HCEC 1CT (cell line): ENCODE data around the gene CERS6.
A peak's percentile ranks its signal among the peaks of the same experiment; 100 is the strongest.

ENCODE experiments used
- DNase-seq: peaks from one replicate; pipeline ENCODE4 v3.0.0-alpha.2; 2017

The CERS6 gene

DNA sequence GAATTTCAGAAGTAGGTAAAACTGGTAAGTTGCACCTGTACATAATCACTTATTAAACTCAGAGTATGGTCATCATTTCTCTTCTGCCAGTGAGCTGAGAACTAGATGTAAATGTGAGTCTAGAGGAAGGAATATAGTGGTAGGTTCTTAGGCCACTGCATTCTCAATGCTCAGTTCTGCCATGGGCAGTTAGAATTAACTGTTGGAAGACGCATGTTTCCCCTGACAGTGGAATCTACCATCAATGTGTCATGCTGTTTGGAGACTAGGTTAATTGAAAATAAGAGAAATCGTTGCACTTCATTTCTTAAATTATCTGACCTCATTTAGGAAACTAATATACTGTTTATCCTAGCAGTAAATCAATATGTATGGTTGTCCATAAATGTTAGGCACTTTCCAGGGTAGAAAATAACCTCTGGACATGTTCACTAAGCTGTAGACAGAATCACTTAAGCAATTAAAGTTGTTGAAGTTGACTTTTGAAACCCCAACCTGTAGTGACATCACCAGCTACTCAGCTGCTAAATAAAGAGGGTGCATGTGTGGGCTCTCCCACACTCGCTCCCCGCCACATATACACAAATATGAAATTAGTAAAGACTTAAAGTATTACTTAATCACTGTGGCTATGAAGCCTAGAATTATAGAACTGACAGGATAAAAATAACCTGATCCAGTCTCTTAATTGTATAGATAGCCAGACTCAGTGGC, 254.8 kb downstream of the CERS6 start:
- DNase-seq, result no peak

DNA sequence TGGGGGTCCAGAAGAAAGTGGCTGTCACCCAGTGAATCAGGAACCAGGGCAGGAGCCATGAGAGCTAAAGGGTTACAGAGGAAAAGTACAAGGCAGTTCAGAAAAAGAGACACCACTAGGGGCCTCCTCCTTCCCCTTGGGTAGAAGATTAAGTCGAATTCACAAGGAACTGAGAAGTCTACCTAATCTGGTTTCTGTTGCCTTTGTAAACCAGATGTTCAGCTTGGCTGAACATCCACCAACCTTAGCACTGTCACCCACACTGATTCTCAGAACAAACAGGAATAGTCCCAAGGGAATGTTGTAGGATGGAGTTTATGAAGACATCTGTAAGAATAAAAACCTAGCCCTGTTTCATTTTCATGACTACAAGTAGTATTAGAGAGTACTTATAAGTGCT, 256.0 kb downstream of the CERS6 start:
- DNase-seq, result no peak

- no peak for DNase-seq
Measured at GRCh38 chr2:168713325-168713724, 257.3 kb downstream of the CERS6 start.

DNA sequence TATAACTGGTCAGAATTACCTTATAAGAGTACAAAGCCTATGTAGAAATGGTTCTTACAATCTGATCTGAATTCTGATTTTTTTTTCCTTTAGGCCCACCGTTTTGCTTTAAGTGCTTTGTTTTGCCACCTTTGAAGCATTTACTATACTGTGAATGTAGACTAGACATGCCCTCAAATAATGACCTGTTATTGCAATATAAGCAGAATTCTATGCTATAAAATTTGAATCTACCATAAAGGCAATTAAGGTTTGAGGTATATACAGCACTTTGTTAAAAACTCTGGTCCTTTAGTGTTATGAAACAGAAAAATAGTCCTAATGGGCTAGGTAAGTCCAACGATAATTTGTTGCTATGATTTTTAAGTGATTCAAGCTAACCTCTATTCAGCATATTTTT, 259.8 kb downstream of the CERS6 start:
- no peak for DNase-seq

- no peak for DNase-seq
Measured at GRCh38 chr2:168716839-168717238, 260.8 kb downstream of the CERS6 start.

DNA sequence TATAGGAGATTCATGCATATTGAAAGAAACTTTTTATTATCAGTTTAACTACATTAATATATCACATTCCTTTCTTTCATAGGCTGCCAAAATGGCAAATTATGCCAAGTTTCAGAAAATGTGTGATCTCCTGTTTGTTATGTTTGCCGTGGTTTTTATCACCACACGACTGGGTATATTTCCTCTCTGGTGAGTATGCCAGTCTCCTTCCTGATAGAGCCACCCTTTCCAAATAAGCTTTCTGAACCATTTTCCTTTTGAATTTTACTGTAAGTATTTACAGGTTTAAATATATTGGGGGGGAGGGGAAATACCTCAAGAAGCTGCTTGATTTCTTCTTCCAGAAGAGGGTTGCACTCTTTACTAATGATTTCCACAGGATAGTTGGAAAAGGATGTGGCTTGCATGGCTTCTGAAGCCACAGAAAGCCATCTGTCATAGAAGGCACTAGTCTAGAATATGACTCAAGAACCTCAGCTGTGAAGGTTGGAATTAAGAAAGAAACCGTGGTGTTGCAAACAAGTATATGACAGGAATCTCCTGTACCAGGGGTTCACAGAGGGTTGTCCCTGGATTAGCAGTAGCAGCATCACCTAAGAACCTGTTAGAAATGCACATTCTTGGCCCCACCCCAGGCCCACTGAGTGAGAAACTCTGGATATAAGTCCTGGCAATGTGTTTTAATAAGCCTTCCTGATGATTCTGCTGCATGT, 261.9 kb downstream of the CERS6 start:
- no peak for DNase-seq

GRCh38 chr2:168718622-168719021, 262.6 kb downstream of the CERS6 start:
- DNase-seq, result no peak

- no peak for DNase-seq
Measured at GRCh38 chr2:168719446-168719845, 263.4 kb downstream of the CERS6 start.

DNA sequence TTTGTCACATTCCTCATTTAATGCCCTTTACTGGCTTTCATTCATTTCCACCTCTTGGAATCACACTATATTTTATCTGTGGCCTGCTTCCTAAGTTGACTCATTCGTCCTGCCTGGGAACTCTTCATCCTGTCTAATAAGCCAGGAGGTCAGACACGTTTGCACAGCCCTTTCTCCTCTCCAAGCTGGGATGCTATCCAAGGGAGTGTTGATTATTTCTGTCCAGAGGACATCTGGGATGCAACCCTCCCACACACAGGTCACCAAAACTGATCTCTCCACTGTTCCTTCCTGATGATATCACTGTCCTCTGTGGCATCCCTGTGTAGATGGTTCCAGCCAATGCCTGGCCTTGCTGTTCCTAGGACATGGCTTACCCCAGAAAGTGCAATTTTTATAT, 266.5 kb downstream of the CERS6 start:
- DNase-seq, result peak; percentile 62

DNA sequence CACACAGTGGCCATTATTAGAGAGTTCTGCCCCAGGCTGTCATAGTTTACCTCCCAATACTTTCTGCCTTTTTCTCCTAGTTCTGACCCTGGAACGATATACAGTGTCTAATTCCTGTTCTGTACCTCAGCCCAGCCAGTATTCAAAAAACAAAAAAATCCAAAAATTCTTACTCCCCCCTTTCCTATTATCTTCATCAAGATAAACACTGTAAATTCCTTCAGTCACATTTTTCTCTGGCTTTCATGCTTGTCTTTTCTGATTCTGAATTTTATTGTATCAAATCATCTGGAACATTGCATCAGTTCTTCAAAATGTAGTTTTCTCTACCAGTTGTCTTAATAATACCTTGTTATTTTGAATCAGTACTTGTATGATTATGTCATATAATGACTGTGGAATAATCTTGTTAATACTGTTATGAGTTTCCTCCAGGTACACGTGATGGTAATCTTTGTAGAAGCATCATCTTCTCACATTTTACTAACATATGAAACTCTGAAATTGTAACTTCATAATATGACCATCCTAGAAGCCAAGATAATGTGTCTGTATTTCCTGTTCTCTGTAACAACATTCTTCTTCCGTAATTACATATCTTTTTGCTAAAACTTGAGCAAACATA, 267.3 kb downstream of the CERS6 start:
- DNase-seq, result no peak

- DNase-seq, result no peak
Measured at GRCh38 chr2:168726375-168726774, 270.3 kb downstream of the CERS6 start.

GRCh38 chr2:168727904-168728470, 271.9 kb downstream of the CERS6 start:
- DNase-seq, result no peak

DNA sequence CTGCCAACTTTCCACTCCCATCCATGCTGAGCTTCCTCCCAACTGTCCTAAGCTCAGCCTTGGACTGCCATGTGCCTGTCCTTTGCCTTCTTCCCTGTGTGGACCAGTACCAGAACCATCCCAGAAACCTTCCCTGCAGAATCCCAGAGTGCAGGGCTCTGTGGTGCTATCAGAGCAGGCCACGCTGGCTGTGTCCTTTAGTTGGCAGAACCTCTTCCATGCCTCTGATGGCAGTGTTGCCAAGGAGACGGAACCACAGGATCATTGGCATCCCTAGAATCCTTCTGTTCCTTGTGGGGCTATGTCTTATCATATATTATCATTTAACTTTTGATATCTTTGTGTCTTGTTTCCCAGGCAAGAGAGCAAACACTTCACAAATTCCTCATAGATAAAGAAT, 273.4 kb downstream of the CERS6 start:
- DNase-seq, result no peak

DNA sequence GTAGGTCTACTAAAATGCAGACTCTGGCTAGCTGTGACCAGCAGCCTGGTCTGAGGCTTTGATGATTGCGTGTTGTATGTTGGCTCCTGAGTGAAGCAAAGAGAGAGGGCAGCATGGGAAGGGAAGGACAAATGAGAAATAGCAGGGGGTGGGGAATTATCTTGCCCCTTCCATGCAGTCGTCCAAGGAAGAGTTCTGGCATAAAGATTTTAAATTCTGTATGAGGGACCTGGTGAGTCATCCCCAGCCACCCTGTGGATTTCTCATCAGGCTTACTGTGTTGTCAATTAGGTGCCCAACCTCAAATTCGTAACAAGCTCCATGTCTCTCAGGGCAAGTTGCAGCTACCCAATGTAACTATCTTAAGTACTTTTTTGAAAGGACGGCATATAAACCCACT, 274.3 kb downstream of the CERS6 start:
- no peak for DNase-seq

DNA sequence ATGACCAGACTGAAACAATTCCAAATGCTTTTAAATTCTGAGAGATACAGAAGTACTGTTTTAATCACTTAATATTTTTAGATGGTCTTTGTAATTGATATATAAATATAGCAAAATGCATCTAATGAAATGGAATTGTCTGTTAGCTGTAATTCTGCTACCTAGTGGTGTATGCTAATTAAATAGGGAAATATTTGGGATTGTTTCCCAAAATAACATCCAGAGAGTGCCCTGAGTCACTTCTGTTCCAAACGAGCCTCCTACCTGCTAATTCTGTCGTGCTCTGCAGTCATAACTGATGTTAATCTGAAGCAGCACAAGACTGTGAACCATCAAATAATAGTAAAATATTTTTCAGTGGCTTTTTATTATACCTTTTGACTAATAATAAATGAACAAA, 274.9 kb downstream of the CERS6 start:
- no peak for DNase-seq

DNA sequence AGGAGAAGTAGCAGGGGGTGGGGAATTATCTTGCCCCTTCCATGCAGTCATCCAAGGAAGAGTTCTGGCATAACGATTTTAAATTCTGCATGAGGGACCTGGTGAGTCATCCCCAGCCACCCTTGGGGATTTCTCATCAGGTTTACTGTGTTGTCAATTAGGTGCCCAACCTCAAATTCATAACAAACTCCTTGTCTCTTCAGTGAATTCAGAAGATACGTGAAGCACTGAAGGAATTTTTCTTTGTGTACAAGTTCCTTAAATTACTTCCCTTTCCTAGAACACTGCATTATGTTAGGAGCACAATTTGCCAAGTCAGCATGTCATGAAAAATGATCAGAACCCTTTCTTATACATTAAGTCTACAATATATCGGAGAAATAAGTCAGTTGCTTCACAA, 275.5 kb downstream of the CERS6 start:
- DNase-seq, result no peak

- DNase-seq, result no peak
Measured at GRCh38 chr2:168732100-168732499, 276.0 kb downstream of the CERS6 start.

- DNase-seq, result no peak
Measured at GRCh38 chr2:168732506-168732905, 276.4 kb downstream of the CERS6 start.

DNA sequence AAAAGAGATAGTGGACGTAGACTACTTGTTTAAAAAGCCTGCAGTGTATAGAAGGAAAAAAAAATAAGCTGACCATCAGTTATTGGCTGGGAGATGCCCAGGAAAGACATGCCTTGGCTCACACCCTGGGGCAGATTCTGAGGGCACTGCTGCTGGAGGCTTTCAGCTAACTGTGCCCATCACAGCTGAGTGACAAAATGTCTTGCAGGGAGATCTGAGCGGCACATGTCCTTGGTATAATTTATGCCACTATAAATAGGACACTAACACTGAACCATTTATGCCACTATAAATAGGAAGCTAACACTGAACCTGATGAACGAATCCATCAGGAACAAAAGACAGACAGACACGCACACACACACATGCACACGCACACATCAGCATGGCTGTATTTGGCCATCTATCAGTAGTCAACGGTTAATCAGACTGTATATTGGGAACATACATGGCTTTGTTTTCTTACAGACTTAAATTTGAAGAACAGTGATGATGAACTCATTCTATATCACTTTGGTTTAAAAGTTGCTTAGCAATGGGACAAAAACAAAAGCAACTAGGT, 278.2 kb downstream of the CERS6 start:
- DNase-seq, result no peak

- no peak for DNase-seq
Measured at GRCh38 chr2:168736649-168737445, 280.8 kb downstream of the CERS6 start.

GRCh38 chr2:168738062-168738461, 282.0 kb downstream of the CERS6 start:
- peak; percentile 29 for DNase-seq

DNA sequence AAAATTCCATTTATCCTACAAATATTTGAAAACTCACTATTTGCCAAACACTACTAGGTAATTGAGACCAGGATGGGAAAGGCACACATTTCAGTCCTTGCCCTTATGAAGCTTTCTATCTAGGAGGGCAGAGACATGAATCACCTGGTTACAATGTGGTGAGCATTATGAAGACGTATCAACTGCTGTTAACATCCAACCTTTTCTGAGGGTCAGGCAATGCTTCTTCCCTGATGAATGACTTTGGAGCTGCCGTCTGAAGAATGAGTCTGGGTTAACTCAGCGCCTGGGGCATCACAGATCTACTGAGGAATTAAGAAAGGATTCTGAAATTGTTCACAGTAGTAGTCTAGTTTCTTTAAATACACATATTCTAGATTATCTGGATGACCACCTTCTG, 284.3 kb downstream of the CERS6 start:
- no peak for DNase-seq

GRCh38 chr2:168740788-168741187, 284.7 kb downstream of the CERS6 start:
- no peak for DNase-seq
